Fibroblast of mammary gland (primary cell): ENCODE results near the gene SMO.

Experiments
- DNase-seq: peaks from one replicate; pipeline ENCODE4 v3.0.0-alpha.2; 2010; ENCODE audit warnings: low read depth
- H3K4me3 ChIP-seq: 2 replicates; pipeline ENCODE4 v1.5.1; 2011; ENCODE audit warnings: low read depth, mild to moderate bottlenecking, low read length, moderate library complexity; ENCODE audit not compliant: control insufficient read depth
- TF ChIP-seq, protein P1 (sequence below): conservative IDR thresholded peaks from 2 replicates; pipeline ENCODE4 v1.5.1; 2011; ENCODE audit warnings: low read depth, low read length, inconsistent platforms; ENCODE audit not compliant: control insufficient read depth, insufficient read depth

The SMO gene

DNA sequence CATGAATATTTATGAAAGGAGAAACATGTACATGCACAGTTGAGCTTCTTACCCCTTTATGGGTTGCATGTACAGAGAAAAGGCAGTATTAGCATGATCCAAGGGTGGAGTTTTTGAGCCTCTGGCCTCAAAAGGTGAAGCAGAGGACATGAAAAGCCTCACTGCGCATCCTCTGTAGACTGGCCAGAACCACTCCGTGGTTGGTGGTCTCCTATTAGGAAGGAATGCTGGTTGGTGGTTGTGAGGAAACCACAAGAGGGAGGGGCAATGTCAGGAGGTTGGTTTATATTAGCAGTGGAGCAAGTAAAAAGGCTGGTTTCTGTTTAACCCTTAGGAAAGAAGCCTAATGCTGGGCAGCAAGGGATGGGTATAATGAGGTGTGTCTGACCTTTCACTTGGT is 73.9 kb downstream of the SMO start:
- TF ChIP-seq, protein P1, sequence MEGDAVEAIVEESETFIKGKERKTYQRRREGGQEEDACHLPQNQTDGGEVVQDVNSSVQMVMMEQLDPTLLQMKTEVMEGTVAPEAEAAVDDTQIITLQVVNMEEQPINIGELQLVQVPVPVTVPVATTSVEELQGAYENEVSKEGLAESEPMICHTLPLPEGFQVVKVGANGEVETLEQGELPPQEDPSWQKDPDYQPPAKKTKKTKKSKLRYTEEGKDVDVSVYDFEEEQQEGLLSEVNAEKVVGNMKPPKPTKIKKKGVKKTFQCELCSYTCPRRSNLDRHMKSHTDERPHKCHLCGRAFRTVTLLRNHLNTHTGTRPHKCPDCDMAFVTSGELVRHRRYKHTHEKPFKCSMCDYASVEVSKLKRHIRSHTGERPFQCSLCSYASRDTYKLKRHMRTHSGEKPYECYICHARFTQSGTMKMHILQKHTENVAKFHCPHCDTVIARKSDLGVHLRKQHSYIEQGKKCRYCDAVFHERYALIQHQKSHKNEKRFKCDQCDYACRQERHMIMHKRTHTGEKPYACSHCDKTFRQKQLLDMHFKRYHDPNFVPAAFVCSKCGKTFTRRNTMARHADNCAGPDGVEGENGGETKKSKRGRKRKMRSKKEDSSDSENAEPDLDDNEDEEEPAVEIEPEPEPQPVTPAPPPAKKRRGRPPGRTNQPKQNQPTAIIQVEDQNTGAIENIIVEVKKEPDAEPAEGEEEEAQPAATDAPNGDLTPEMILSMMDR: no peak
- no peak overlapping the region for H3K4me3 ChIP-seq
- DNase-seq: no peak
